Gastrocnemius medialis (tissue), 4 donors: ENCODE data around the gene FALEC.

Experiments used
- CTCF ChIP-seq, 5 experiments: fragments of 450-650 bp in 3 of 5; fragments of 200-600 bp in 2 of 5; sonication (generic) in 2 of 5; IDR thresholded peaks in 4 of 5; conservative IDR thresholded peaks in 1 of 5; 1 replicate in 4 of 5; 2 replicates in 1 of 5; pipeline ENCODE4 v1.5.1; 2016 to 2019; ENCODE audit warnings: antibody characterized with exemption in 5 of 5, mild to moderate bottlenecking in 3 of 5, moderate library complexity in 3 of 5
- POLR2A ChIP-seq, 2 donors: fragments of 450-650 bp; IDR thresholded peaks; one replicate each; pipeline ENCODE4 v1.6.1; 2017; ENCODE audit warnings: antibody characterized with exemption in 2 of 2, mild to moderate bottlenecking in 2 of 2, moderate library complexity in 2 of 2

- TF ChIP-seq CTCF (IDR thresholded peaks at IDR 0.05 in 4 of 5, conservative IDR thresholded peaks at IDR 0.05 in 1 of 5) (no peak), POLR2A (IDR thresholded peaks at IDR 0.05) (no peak)
These were observed 9.8 kb downstream of the FALEC start for GRCh38 chr1:150525348-150525747.
